D721Med (cell line): ENCODE measurements around the gene STMN3.
"Not testable (repeated sequence)": the region's sequence is repeated elsewhere in the genome, so short reads cannot be mapped to it uniquely, and the experiment has no call there.

Source experiments
- DNase-seq: peaks from one replicate; pipeline ENCODE4 v3.0.0; 2011; ENCODE audit warnings: low spot score; ENCODE audit not compliant: insufficient read length
- FAIRE-seq: peaks from 2 replicates; lab custom pipeline; 2011; peaks lifted over from hg19 to GRCh38; lab: Jason Lieb, UNC
- CTCF ChIP-seq: IDR thresholded peaks from 2 replicates; pipeline ENCODE4 v1.5.1; 2012; ENCODE audit warnings: mild to moderate bottlenecking, control low read depth; ENCODE audit not compliant: insufficient read depth; ENCODE audit errors: missing control alignments

Gene STMN3

GRCh38 chr20:63612276-63612931 is 40.8 kb downstream of the STMN3 start:
- FAIRE-seq (no peak), DNase-seq (no peak)
- no peak for TF ChIP-seq CTCF

GRCh38 chr20:63611646-63612045 is 41.6 kb downstream of the STMN3 start:
- no peak for TF ChIP-seq CTCF
- FAIRE-seq (no peak), DNase-seq (no peak)

- DNase-seq (no peak), FAIRE-seq (no peak)
- no peak for TF ChIP-seq CTCF
Measured at GRCh38 chr20:63610581-63611435, 42.4 kb downstream of the STMN3 start.

GRCh38 chr20:63606686-63607085 is 46.5 kb downstream of the STMN3 start:
- FAIRE-seq (no peak), DNase-seq (no peak)
- no peak for TF ChIP-seq CTCF

- FAIRE-seq: no peak
Measured at GRCh38 chr20:63602321-63602720, 50.9 kb downstream of the STMN3 start.

GRCh38 chr20:63601679-63602078 is 51.5 kb downstream of the STMN3 start:
- not testable (repeated sequence) for DNase-seq, FAIRE-seq

More at GRCh38 chr20:63602321-63602720, 50.9 kb downstream of the STMN3 start:
- no peak for DNase-seq
- no peak for TF ChIP-seq CTCF

- DNase-seq (no peak), FAIRE-seq (no peak)
- TF ChIP-seq CTCF: no peak
Measured at GRCh38 chr20:63599396-63600050, 53.7 kb downstream of the STMN3 start.
